Prostate gland (tissue), 2 donors: ENCODE measurements around the gene TSHZ1.

Experiments
- CTCF ChIP-seq, 4 experiments: fragments of 200-600 bp in 2 of 4; fragments of 450-650 bp in 2 of 4; sonication (generic) in 2 of 4; IDR thresholded peaks; 1 replicate in 3 of 4; 2 replicates in 1 of 4; pipeline ENCODE4 v1.5.1; 2016 to 2019; ENCODE audit warnings: antibody characterized with exemption in 4 of 4, mild to moderate bottlenecking in 2 of 4, moderate library complexity in 2 of 4
- POLR2AphosphoS5 ChIP-seq: sonication (generic); formaldehyde crosslinking; IDR thresholded peaks from one replicate; pipeline ENCODE4 v1.6.1; 2017; ENCODE audit warnings: antibody characterized with exemption

- no peak for TF ChIP-seq CTCF (IDR thresholded peaks at IDR 0.05)
- no peak for TF ChIP-seq POLR2AphosphoS5
Observed at GRCh38 chr18:75314606-75315005, 104.0 kb downstream of the TSHZ1 start.
